Measurements from ENCODE around the gene HHIPL1.

The HHIPL1 gene

DNA sequence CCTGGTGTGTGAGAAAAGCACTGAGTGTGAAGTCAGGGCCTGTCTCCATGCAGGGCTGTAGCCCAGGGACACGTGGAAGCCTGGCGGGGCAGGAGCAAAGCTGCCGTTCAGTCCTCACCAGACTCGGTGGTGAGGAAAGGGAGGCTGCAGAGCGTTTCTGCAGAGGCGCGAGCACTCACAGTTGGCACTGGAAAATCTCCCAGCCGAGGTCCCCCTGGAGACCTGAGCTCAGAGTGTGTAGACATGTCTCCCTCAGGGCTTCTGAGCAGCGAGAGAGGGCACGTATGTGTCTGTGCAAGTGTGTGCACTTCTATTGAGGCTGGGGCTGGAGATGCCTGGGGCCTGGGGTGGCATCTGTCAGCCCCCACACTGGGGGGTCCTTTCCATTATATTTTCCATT lies 11.0 kb upstream of the HHIPL1 start:
- Histone ChIP-seq H3K9me3 (ENCODE audit: insufficient read depth, low read depth, low read length) (peaks cover 2% of the 10 kb centered on the region), H3K14ac (ENCODE audit: low read length) (no peak overlapping the region), H4K91ac (ENCODE audit: low read depth, low read length) (no peak overlapping the region), H2AFZ (ENCODE audit: insufficient read depth, low read length, poor library complexity) (no peak overlapping the region), H3K9ac (ENCODE audit: low read length) (no peak overlapping the region), H4K12ac (ENCODE audit: low read depth, low read length) (no peak overlapping the region), H3K4me2 (ENCODE audit: low read length) (no peak overlapping the region), H3K27ac (ENCODE audit: low read depth, low read length) (no peak overlapping the region), H3K4ac (ENCODE audit: low read depth, low read length) (no peak overlapping the region), H2AK5ac (ENCODE audit: low read length) (no peak overlapping the region), H3K18ac (ENCODE audit: low read length) (no peak overlapping the region), H3K79me2 (ENCODE audit: control insufficient read depth, insufficient read depth, low read length, poor library complexity) (no peaks in the 10 kb centered on the region), H2BK5ac (ENCODE audit: low read depth, low read length, poor library complexity) (no peak overlapping the region), H3K36me3 (ENCODE audit: control insufficient read depth in 1 of 2, insufficient read depth in 2 of 2, low read length in 2 of 2) (no peaks in the 10 kb centered on the region), H3K4me1 (ENCODE audit: control insufficient read depth in 1 of 2, insufficient read depth in 2 of 2, low read length in 2 of 2) (no peaks in the 10 kb centered on the region), H3K27me3 (ENCODE audit: insufficient read depth, low read length) (no peaks in the 10 kb centered on the region), H2BK12ac (ENCODE audit: low read length) (no peak overlapping the region), H4K8ac (ENCODE audit: low read depth, low read length) (no peak overlapping the region), H3K23ac (ENCODE audit: low read length) (no peak overlapping the region), H2BK120ac (ENCODE audit: insufficient read depth, low read length, poor library complexity) (no peak overlapping the region), H3K79me1 (ENCODE audit: low read length) (no peaks in the 10 kb centered on the region), H3K4me3 (ENCODE audit: low read depth, low read length) (no peak overlapping the region)
- DNase-seq: no peak
- WGBS (ENCODE audit: extremely low coverage, insufficient coverage, insufficient read length): no CpG with 5 or more reads among the region's 10 CpGs

DNA sequence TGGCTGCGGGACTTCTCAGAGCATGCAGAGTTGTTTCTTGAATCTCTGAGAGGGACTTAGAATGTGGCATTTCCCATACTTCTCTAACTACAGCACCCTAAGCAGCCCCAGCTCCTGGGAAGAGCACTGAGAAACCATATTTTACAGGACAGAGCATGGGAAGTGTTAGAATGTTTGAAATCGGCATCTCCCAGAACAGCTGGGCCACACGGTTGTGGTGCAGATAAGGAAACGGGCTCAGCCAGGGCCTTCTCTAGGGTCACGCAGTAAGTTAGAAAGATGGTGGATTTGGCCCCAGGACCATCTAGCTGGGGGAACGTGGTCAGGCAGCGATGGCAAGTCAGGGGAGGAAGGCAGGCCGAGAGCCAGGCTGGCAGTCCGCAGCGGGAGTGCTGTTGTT lies 10.5 kb upstream of the HHIPL1 start:
- Histone ChIP-seq H3K18ac (ENCODE audit: low read length) (no peak overlapping the region), H3K4me2 (ENCODE audit: low read length) (no peak overlapping the region), H3K4ac (ENCODE audit: low read depth, low read length) (no peak overlapping the region), H3K14ac (ENCODE audit: low read length) (no peak overlapping the region), H3K4me3 (ENCODE audit: low read depth, low read length) (no peak overlapping the region), H2AFZ (ENCODE audit: insufficient read depth, low read length, poor library complexity) (no peak overlapping the region), H3K79me2 (ENCODE audit: control insufficient read depth, insufficient read depth, low read length, poor library complexity) (no peaks in the 10 kb centered on the region), H3K9ac (ENCODE audit: low read length) (no peak overlapping the region), H2AK5ac (ENCODE audit: low read length) (no peak overlapping the region), H4K12ac (ENCODE audit: low read depth, low read length) (no peak overlapping the region), H3K27ac (ENCODE audit: low read depth, low read length) (no peak overlapping the region), H3K79me1 (ENCODE audit: low read length) (no peaks in the 10 kb centered on the region), H4K91ac (ENCODE audit: low read depth, low read length) (no peak overlapping the region), H3K36me3 (ENCODE audit: control insufficient read depth in 1 of 2, insufficient read depth in 2 of 2, low read length in 2 of 2) (no peaks in the 10 kb centered on the region), H4K8ac (ENCODE audit: low read depth, low read length) (no peak overlapping the region), H3K23ac (ENCODE audit: low read length) (no peak overlapping the region), H2BK5ac (ENCODE audit: low read depth, low read length, poor library complexity) (no peak overlapping the region), H3K9me3 (ENCODE audit: insufficient read depth, low read depth, low read length) (peaks cover 2% of the 10 kb centered on the region), H2BK12ac (ENCODE audit: low read length) (no peak overlapping the region), H3K27me3 (ENCODE audit: insufficient read depth, low read length) (no peaks in the 10 kb centered on the region), H3K4me1 (ENCODE audit: control insufficient read depth in 1 of 2, insufficient read depth in 2 of 2, low read length in 2 of 2) (no peaks in the 10 kb centered on the region), H2BK120ac (ENCODE audit: insufficient read depth, low read length, poor library complexity) (no peak overlapping the region)
- DNase-seq: no peak
- WGBS (ENCODE audit: extremely low coverage, insufficient coverage, insufficient read length): no CpG with 5 or more reads among the region's 10 CpGs

DNA sequence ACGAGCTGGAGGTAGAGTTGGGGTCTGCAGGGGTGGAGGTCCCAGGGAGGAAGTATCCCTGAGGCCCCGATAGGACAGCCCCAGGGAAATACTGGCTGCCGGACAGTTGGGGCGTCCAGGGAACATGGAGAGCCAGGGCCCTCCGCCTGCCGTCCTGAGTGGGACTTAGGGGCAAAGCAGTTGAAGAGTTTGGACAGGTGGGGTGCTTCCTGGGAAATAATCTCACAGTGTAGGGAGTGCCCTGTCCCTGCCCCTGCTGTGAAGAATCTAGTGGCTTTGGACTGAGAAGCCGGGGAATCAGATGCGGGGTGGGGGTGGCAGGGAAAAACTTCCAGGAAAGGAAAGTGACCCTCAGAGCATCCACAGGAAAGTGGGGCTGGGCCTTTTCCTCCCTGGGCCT lies 9.8 kb upstream of the HHIPL1 start:
- WGBS (ENCODE audit: extremely low coverage, insufficient coverage, insufficient read length): no CpG with 5 or more reads among the region's 8 CpGs
- Histone ChIP-seq H3K36me3 (ENCODE audit: control insufficient read depth in 1 of 2, insufficient read depth in 2 of 2, low read length in 2 of 2) (no peaks in the 10 kb centered on the region), H3K18ac (ENCODE audit: low read length) (no peak overlapping the region), H3K4me3 (ENCODE audit: low read depth, low read length) (no peak overlapping the region), H2AFZ (ENCODE audit: insufficient read depth, low read length, poor library complexity) (no peak overlapping the region), H3K79me2 (ENCODE audit: control insufficient read depth, insufficient read depth, low read length, poor library complexity) (no peaks in the 10 kb centered on the region), H3K9me3 (ENCODE audit: insufficient read depth, low read depth, low read length) (peaks cover 2% of the 10 kb centered on the region), H3K27me3 (ENCODE audit: insufficient read depth, low read length) (no peaks in the 10 kb centered on the region), H4K91ac (ENCODE audit: low read depth, low read length) (no peak overlapping the region), H3K27ac (ENCODE audit: low read depth, low read length) (no peak overlapping the region), H2BK5ac (ENCODE audit: low read depth, low read length, poor library complexity) (no peak overlapping the region), H2BK120ac (ENCODE audit: insufficient read depth, low read length, poor library complexity) (no peak overlapping the region), H3K14ac (ENCODE audit: low read length) (no peak overlapping the region), H3K4me1 (ENCODE audit: control insufficient read depth in 1 of 2, insufficient read depth in 2 of 2, low read length in 2 of 2) (no peaks in the 10 kb centered on the region), H2BK12ac (ENCODE audit: low read length) (no peak overlapping the region), H4K12ac (ENCODE audit: low read depth, low read length) (no peak overlapping the region), H4K8ac (ENCODE audit: low read depth, low read length) (no peak overlapping the region), H3K4me2 (ENCODE audit: low read length) (no peak overlapping the region), H3K4ac (ENCODE audit: low read depth, low read length) (no peak overlapping the region), H3K9ac (ENCODE audit: low read length) (no peak overlapping the region), H3K79me1 (ENCODE audit: low read length) (no peaks in the 10 kb centered on the region), H3K23ac (ENCODE audit: low read length) (no peak overlapping the region), H2AK5ac (ENCODE audit: low read length) (no peak overlapping the region)
- no peak for DNase-seq

DNA sequence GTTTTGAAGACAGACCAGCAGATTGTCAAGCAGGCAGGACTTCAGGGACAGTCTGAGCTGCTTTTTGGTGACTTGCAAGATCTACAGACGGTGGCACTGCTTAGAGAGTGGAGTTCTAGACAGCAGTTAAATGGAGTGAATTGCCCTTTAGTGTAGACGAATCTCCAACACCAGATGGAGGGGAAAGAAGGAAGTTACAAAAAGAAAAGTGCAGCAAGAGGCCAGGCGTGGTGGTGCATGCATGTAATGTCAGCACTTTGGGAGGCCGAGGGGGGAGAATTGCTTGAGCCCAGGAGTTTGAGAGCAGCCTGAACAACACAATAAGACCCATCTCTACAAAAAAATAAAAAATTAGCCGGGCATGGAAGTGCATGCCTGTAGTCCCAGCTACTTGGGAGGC lies 8.4 kb upstream of the HHIPL1 start:
- no peaks in the 10 kb centered on the region for H3K36me3 ChIP-seq (ENCODE audit: control insufficient read depth in 1 of 2, insufficient read depth in 2 of 2, low read length in 2 of 2)
- no peak overlapping the region for H2BK120ac ChIP-seq (ENCODE audit: insufficient read depth, low read length, poor library complexity)
- no peak overlapping the region for H2AFZ ChIP-seq (ENCODE audit: insufficient read depth, low read length, poor library complexity)
- no peak overlapping the region for H3K4ac ChIP-seq (ENCODE audit: low read depth, low read length)
- no peak overlapping the region for H2BK12ac ChIP-seq (ENCODE audit: low read length)
- H3K14ac ChIP-seq (ENCODE audit: low read length): no peak overlapping the region
- H3K9me3 ChIP-seq (ENCODE audit: insufficient read depth, low read depth, low read length): peaks cover 2% of the 10 kb centered on the region
- H3K27me3 ChIP-seq (ENCODE audit: insufficient read depth, low read length): no peaks in the 10 kb centered on the region
- H3K23ac ChIP-seq (ENCODE audit: low read length): no peak overlapping the region
- H3K9ac ChIP-seq (ENCODE audit: low read length): no peak overlapping the region
- H4K12ac ChIP-seq (ENCODE audit: low read depth, low read length): no peak overlapping the region
- no peak overlapping the region for H3K4me3 ChIP-seq (ENCODE audit: low read depth, low read length)
- H3K4me2 ChIP-seq (ENCODE audit: low read length): no peak overlapping the region
- no peak overlapping the region for H3K27ac ChIP-seq (ENCODE audit: low read depth, low read length)
- no CpG with 5 or more reads among the region's 5 CpGs for WGBS (ENCODE audit: extremely low coverage, insufficient coverage, insufficient read length)
- H3K4me1 ChIP-seq (ENCODE audit: control insufficient read depth in 1 of 2, insufficient read depth in 2 of 2, low read length in 2 of 2): no peaks in the 10 kb centered on the region
- H3K79me1 ChIP-seq (ENCODE audit: low read length): no peaks in the 10 kb centered on the region
- H4K8ac ChIP-seq (ENCODE audit: low read depth, low read length): no peak overlapping the region
- H2BK5ac ChIP-seq (ENCODE audit: low read depth, low read length, poor library complexity): no peak overlapping the region
- H2AK5ac ChIP-seq (ENCODE audit: low read length): no peak overlapping the region
- no peak overlapping the region for H3K18ac ChIP-seq (ENCODE audit: low read length)
- DNase-seq: no peak
- H4K91ac ChIP-seq (ENCODE audit: low read depth, low read length): no peak overlapping the region
- no peaks in the 10 kb centered on the region for H3K79me2 ChIP-seq (ENCODE audit: control insufficient read depth, insufficient read depth, low read length, poor library complexity)
